ENCODE measurements around the gene SCN9A.

GRCh38 chr2:166404831-166405568 lies 29.3 kb upstream of the SCN9A start:
- TF ChIP-seq CTCF (IDR thresholded peaks at IDR 0.05; ENCODE audit: insufficient read depth, low read depth, low read length): no peak
- TF ChIP-seq EZH2 (IDR thresholded peaks at IDR 0.05; ENCODE audit: insufficient read depth, low read length): no peak
